HUES64 (cell line): ENCODE measurements around the gene ETV4.
A peak's percentile ranks its signal among the peaks of the same experiment; 100 is the strongest.

ENCODE experiments used
- H3K27ac ChIP-seq: 2 replicates; pipeline ENCODE4 v1.7.0; 2013; ENCODE audit warnings: low read depth, low read length, inconsistent platforms
- H3K27me3 ChIP-seq: 2 replicates; pipeline ENCODE4 v1.6.1; 2013; ENCODE audit warnings: mild to moderate bottlenecking, low read length; ENCODE audit not compliant: insufficient read depth
- H3K36me3 ChIP-seq: 2 replicates; pipeline ENCODE4 v1.6.1; 2013; ENCODE audit warnings: mild to moderate bottlenecking, low read length; ENCODE audit not compliant: insufficient read depth
- H3K4me1 ChIP-seq: 2 replicates; pipeline ENCODE4 v1.6.1; 2013; ENCODE audit warnings: mild to moderate bottlenecking, low read length, moderate library complexity; ENCODE audit not compliant: insufficient read depth
- H3K4me3 ChIP-seq: 2 replicates; pipeline ENCODE4 v1.5.1; 2013; ENCODE audit warnings: mild to moderate bottlenecking, low read length, moderate library complexity
- H3K9ac ChIP-seq: 2 replicates; pipeline ENCODE4 v1.6.1; 2013; ENCODE audit warnings: mild to moderate bottlenecking, low read depth, low read length
- H3K9me3 ChIP-seq: 2 replicates; pipeline ENCODE4 v1.6.1; 2013; ENCODE audit warnings: low read depth, low read length; ENCODE audit not compliant: insufficient read depth
- WGBS: fragments of 150-250, 120-280 bp; methylation state at CpG from one replicate; pipeline ENCODE4 v1.1.7; 2013; ENCODE audit warnings: missing lambda C conversion rate; 5-methylcytosine and 5-hydroxymethylcytosine counted together

Gene ETV4

DNA sequence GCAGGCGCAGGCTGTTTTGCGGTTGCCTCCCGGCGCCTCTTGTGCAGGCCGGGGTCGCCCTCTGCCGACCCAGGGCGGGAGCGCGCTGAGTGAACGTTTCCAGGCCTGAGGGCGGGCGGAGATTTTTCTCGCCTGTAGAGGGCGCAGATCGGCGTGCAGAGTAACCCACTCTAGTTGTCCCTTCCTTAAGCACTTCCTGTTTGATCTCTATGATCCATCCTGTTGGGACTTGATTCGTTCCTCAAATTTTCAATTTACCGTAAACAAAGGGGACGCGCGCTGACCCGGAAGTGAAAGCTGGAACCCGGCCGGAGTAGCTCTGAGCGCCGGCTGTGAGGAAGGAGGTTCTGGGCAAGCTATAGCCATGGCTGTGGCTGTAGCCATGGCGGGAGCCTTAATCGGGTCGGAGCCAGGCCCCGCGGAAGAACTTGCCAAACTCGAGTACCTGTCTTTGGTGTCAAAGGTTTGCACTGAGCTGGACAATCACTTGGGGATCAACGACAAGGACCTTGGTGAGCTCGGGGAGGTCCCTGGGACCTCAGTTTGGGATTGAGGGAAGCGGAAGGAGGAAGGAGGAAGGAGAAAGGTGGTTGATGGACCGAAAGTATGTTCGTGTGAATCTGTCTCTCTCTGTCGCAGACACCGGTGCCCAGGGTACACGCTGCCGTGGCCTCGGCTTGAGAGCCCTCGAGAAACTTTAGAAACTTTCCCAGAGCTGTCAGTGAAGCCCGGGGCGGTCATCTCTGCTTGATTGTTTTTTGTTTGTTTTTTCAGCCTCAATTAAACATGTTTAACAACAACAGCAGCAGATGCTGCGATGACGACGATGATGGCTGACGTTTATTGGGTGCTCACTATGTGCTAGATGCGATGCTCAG is 62.2 kb downstream of the ETV4 start, which contains the start of gene DHX8:
TSS of gene DHX8 (plus strand) at position 302 of the 878 bp plus-strand sequence. CDS start at position 365, 63 bp downstream.
- under 1% methylated on average over 51 of the region's 51 CpGs for WGBS
- no peaks in the 10 kb centered on the region for H3K27me3 ChIP-seq
- peak within 1 kb of the TSS; percentile 92 for H3K9ac ChIP-seq
- H3K9me3 ChIP-seq: no peaks in the 10 kb centered on the region
- peak within 1 kb of the TSS; percentile 96 for H3K4me3 ChIP-seq
- peaks cover 8% of the 10 kb centered on the region for H3K4me1 ChIP-seq
- H3K36me3 ChIP-seq: no peaks in the 10 kb centered on the region
- peak within 1 kb of the TSS; percentile 88 for H3K27ac ChIP-seq

DNA sequence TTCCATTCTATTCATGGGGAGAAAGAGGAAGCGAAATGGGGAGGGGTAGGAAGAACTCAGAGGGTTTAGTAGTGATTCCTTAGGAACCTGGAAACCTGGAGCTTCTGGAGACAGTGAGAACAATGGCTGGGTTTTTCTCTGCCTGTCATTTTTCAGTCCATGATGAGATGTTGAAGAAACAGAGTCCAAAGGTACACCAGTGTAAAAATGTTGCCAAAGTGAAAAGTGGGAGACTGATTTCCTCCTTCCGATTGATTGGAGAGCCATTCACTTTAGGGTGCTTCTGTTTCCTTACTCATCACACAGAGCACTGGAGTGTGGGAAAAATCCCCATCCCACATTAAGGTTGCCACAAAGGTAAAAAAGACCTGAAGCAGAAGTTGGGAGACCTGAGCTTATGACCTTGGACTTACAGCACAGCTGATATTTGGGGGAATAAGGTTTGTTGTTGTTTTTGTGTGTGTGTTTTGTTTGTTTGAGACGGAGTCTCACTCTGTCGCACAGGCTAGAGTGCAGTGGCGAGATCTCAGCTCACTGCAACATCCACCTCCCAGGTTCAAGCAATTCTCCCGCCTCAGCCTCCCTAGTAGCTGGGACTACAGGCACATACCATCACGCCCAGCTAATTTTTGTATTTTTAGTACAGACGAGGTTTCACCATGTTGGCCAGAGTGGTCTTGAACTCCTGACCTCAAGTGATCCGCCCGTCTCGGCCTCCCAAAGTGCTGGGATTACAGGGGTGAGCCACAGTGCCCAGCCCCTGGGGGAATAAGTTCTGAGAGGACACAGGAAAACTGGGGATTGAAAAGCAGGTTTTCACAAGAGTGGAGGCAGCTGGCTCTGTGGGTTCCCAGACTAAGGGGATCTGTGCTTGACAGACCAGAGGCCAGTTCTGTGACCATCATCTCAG is 63.8 kb downstream of the ETV4 start:
- Histone ChIP-seq H3K27ac (no peak overlapping the region), H3K36me3 (no peaks in the 10 kb centered on the region), H3K9me3 (no peaks in the 10 kb centered on the region), H3K4me3 (no peak overlapping the region), H3K4me1 (peaks cover 13% of the 10 kb centered on the region), H3K9ac (no peak overlapping the region), H3K27me3 (no peaks in the 10 kb centered on the region)
- 93% methylated on average over 11 of the region's 11 CpGs for WGBS

DNA sequence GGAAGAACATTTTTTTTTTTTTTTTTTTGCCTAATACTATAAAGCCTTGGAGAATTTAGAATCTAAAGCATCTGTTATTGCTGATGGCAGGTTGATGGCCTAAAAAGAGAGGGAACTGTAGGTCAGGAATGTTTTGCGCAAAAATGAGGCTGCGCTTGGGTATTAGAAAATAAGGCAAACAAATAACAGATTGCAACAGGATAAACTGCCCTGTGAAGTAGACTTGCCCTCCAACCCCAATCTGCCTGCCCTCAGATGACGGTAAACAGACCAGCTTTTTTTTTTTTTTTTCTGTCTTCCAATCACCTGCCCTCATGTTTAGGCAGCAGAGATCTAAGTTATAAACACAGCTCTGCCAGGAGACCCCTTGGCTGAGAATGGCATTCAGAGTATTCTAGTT is 66.2 kb downstream of the ETV4 start:
- no peak overlapping the region for H3K9ac ChIP-seq
- whole genome bisulfite sequencing: 85% methylated on average over 3 of the region's 3 CpGs
- H3K36me3 ChIP-seq: no peaks in the 10 kb centered on the region
- H3K4me1 ChIP-seq: peaks cover 8% of the 10 kb centered on the region
- H3K27ac ChIP-seq: no peak overlapping the region
- H3K4me3 ChIP-seq: no peak overlapping the region
- no peaks in the 10 kb centered on the region for H3K27me3 ChIP-seq
- no peaks in the 10 kb centered on the region for H3K9me3 ChIP-seq
